HG03460 (cell line): ENCODE data around the gene PIK3R5.
"Not testable (repeated sequence)": the region's sequence is repeated elsewhere in the genome, so short reads cannot be mapped to it uniquely, and the experiment has no call there.

Source experiments
- ATAC-seq: cut with Tn5 transposase; IDR thresholded peaks from one replicate; pipeline ENCODE4 v1.9.1; 2021; ENCODE audit not compliant: unreplicated experiment

The PIK3R5 gene

GRCh38 chr17:8965394-8966168 lies at the start of gene PIK3R5:
Gene PIK3R5, minus strand, starts transcription at chr17:8965707. Its CDS starts 54,213 bp downstream, at chr17:8911494.
- peak; percentile 62 for ATAC-seq

DNA sequence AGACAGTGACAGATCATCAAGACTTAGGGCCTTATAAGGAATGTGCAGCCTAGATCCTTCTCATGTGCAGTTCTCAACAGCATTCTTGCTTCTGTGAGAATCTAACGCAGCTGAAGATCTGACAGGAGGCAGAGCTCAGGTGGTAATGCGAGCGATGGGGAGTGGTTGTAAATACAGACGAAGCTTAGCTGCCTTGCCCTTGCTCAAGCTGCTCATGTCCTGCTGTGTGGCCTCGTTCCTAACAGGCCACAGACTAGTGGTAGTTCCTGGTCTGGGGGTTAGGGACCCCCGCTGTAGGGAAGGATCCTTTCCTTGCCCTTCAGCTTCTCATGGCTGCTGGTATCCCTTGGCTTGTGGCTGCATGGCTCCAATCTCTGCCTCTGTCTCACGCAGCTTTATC lies 45.5 kb upstream of the PIK3R5 start:
- no peak for ATAC-seq

- ATAC-seq, result no peak
Observed at GRCh38 chr17:9009737-9010136, 44.2 kb upstream of the PIK3R5 start.

GRCh38 chr17:9009096-9009495 lies 43.6 kb upstream of the PIK3R5 start:
- no peak for ATAC-seq

DNA sequence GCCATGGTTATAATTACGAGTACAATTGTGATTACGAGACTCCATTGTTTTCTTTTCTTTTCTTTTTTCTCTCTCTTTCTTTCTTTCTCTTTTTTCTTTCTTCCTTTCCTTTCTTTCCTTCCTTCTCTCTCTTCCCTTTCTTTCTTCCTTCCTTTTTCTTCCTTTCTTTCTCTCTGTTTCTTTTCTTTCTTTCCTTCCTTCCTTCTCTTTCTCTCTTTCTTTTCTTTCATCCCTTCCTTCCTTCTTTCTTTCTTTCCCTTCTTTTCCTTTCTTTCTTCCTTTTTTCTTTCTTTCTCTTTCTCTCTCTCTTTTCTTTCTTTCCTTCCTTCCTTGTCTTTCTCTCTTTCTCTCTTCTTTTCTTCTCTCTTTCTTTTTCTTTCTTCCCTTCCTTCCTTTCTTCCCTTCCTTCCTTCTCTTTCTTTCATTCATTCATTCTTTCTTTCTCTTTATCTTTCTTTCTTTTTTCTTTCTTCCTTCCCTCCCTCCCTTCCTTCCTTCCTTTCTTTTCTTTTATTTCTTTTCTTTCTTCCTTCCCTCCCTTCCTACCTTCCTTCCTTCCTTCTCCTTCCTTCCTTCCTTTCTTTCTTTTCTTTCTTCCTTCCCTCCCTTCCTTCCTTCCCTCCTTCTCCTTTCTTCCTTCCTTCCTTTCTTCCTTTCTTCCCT lies 41.7 kb upstream of the PIK3R5 start:
- ATAC-seq, result no peak

GRCh38 chr17:9006175-9006767 lies 40.8 kb upstream of the PIK3R5 start:
- ATAC-seq, result no peak

DNA sequence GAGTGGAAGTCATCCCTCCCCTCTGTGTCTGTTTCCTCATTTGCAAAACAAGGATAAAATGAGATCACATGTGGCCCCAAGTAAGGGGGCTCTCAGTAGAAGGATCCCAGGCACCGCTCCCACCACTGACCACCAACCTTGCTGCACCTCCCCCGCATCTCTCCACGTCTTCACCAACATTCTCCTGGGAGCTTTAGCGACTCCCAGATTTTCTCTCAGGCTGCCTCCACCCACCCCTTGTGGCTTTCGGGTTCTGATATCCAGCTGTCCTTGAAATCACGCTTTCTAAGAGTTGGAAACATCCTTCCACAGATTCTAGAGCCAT lies 39.4 kb upstream of the PIK3R5 start:
- no peak for ATAC-seq

DNA sequence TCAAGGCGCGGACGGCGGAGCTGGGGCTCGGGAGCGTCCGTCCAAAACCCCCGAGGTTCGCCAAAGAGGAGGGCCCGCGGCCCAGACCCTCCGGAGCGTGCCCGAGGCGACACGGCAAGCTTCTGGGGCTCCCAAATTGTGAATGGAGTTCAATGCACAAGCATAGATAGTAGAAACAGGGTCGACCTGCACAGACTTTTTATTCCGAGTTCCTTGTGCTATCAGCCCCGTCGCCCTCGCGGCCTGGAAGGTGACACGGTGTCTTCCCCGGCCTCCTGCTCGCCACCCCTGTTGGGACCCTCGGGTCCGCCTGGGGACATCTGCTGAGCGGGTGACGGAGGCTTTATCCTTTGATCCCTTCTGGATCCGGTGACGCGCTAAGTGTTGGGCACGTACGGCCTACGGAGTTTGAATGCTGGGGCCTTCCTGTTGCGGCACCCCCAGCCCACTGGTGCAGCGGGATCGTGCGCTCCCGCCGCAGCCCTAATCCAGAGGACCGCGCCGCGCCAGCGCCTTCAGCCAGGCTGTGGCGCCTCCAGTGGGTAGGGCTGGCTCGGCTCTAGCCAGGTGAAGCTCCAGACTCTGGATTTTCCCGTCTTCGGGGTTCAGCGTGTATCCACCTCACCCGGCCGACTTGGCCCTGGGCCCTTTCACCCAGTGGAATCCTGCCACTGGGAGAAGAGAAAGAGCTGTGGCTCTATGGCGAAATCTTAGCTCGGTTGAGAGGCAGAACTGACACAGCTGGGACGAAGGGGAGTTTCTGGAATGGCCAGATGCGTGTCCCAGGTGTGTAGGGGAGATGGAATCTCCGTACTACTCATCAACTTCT lies 38.8 kb upstream of the PIK3R5 start:
- ATAC-seq, result no peak

- no peak for ATAC-seq
Observed at GRCh38 chr17:9003355-9004131, 38.0 kb upstream of the PIK3R5 start.

- no peak for ATAC-seq
Observed at GRCh38 chr17:9002606-9003354, 37.3 kb upstream of the PIK3R5 start.

GRCh38 chr17:9002227-9002605 lies 36.7 kb upstream of the PIK3R5 start:
- no peak for ATAC-seq

- no peak for ATAC-seq
Observed at GRCh38 chr17:9001559-9001958, 36.1 kb upstream of the PIK3R5 start.

GRCh38 chr17:8997994-8998628 lies 32.6 kb upstream of the PIK3R5 start:
- ATAC-seq, result no peak

- no peak for ATAC-seq
Observed at GRCh38 chr17:8995711-8996110, 30.2 kb upstream of the PIK3R5 start.

GRCh38 chr17:8994319-8994718 lies 28.8 kb upstream of the PIK3R5 start:
- ATAC-seq, result no peak

GRCh38 chr17:8991514-8992285 lies 26.2 kb upstream of the PIK3R5 start:
- ATAC-seq, result no peak

DNA sequence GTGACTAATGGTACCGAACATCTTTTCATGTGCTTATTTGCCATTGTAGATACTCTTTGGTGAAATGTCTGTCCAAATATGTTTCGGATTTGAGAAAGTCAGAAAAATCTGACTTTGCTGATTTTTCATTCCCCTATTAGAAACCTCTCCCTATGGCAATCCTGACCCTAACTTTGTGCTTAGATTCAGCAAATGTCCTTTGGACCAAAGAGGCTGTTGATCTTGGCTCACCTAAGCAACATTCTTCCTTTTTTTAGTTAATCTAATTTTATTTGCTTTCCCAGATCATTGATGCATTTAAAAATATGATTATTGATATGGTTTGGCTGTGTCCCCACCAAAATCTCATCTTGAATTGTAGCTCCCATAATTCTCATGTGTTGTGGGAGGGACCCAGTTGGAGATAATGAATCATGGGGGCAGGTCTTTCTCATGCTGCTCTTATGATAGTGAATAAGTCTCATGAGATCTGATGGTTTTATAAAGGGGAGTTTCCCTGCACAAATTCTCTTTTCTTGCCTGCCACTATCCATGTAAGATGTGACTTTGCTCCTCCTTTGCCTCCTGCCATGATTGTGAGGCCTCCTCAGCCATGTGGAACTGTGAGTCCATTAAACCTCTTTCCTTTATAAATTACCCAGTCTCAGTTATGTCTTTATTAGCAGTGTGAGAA lies 22.9 kb upstream of the PIK3R5 start:
- not testable (repeated sequence) for ATAC-seq

- no peak for ATAC-seq
Observed at GRCh38 chr17:8986295-8986694, 20.8 kb upstream of the PIK3R5 start.
